Calu3 (cell line): ENCODE data around the gene CYTH1. TPM values are rescaled to one million over a fixed set of nuclear protein-coding genes. Genes with fewer than 3 reads are reported as not detected.
A peak's percentile ranks its signal among the peaks of the same experiment; 100 is the strongest.

Source experiments
- BruUV-seq: library from RNA; stranded (reverse); fragments of 400-500 nt; replicated peaks from 2 replicates; lab custom pipeline; 2021; lab: Mats Ljungman, UMichigan
- CTCF ChIA-PET: fragments of 300-600 bp; sonication (Branson Sonifier 250); formaldehyde crosslinking; loops from one replicate; lab custom pipeline; 2022; ENCODE audit warnings: antibody characterized with exemption; lab: Charles Lee
- DNase-seq: peaks from one replicate; pipeline ENCODE4 v3.0.0; 2022
- H3K27ac Mint-ChIP-seq: one replicate; pipeline ENCODE4 v1.8.0; 2022; ENCODE audit warnings: mixed read lengths; ENCODE audit not compliant: unreplicated experiment
- H3K27me3 Mint-ChIP-seq: one replicate; pipeline ENCODE4 v1.8.0; 2022; ENCODE audit warnings: mixed read lengths; ENCODE audit not compliant: unreplicated experiment
- H3K36me3 Mint-ChIP-seq: one replicate; pipeline ENCODE4 v1.8.0; 2022; ENCODE audit warnings: mild to moderate bottlenecking, moderate library complexity, mixed read lengths; ENCODE audit not compliant: insufficient read depth, unreplicated experiment
- H3K4me1 Mint-ChIP-seq: one replicate; pipeline ENCODE4 v1.8.0; 2022; ENCODE audit warnings: mild to moderate bottlenecking, low read depth, mixed read lengths; ENCODE audit not compliant: unreplicated experiment
- H3K4me3 Mint-ChIP-seq: one replicate; pipeline ENCODE4 v1.8.0; 2022; ENCODE audit warnings: mild to moderate bottlenecking, low read depth, moderate library complexity, mixed read lengths; ENCODE audit not compliant: unreplicated experiment
- H3K9me3 Mint-ChIP-seq: one replicate; pipeline ENCODE4 v1.8.0; 2022; ENCODE audit warnings: low read depth, mixed read lengths; ENCODE audit not compliant: unreplicated experiment
- CTCF ChIP-seq: fragments of 200-600 bp; IDR thresholded peaks from one replicate; pipeline ENCODE4 v1.8.0; 2022; ENCODE audit warnings: antibody characterized with exemption; ENCODE audit not compliant: unreplicated experiment
- intact Hi-C: fragments of 100-400 bp; cut with micrococcal nuclease; formaldehyde crosslinking; loops from one replicate; pipeline ENCODE4 v1.10.0; 2022; ENCODE audit not compliant: unreplicated experiment
- total RNA-seq: library from RNA; stranded (reverse); gene quantifications from 2 replicates; pipeline ENCODE4 v1.2.3, GENCODE V29; 2022

Gene CYTH1
- total RNA-seq, 1 experiment from 2014 or later: 40.5 TPM

GRCh38 chr17:78708510-78708973 is 73.5 kb downstream of the CYTH1 start:
- Mint-ChIP-seq H3K4me1 (peaks cover 6% of the 10 kb centered on the region), H3K4me3 (no peak overlapping the region), H3K27me3 (no peaks in the 10 kb centered on the region), H3K27ac (no peak overlapping the region), H3K9me3 (no peaks in the 10 kb centered on the region), H3K36me3 (peaks cover 5% of the 10 kb centered on the region)
- TF ChIP-seq CTCF: peak; percentile 77
- BruUV-seq: no TSS peak
- DNase-seq: peak; percentile 76
- CTCF ChIA-PET: interaction anchor here (0.6 to 2.5 kb wide), 8 partner anchors 28 to 348 kb away, joined by 3 to 14 read pairs (median 3); no protein-coding TSS in a partner anchor
- intact Hi-C loops: loop anchor here (2.0 kb wide), 1 partner anchor 212 kb away; no protein-coding TSS in a partner anchor

GRCh38 chr17:78707923-78708322 is 74.2 kb downstream of the CYTH1 start:
- no peaks in the 10 kb centered on the region for H3K27me3 Mint-ChIP-seq
- CTCF ChIA-PET: interaction anchor here (0.6 to 2.5 kb wide), 9 partner anchors 29 to 347 kb away, joined by 3 to 14 read pairs (median 3); no protein-coding TSS in a partner anchor

GRCh38 chr17:78707016-78707415 is 75.1 kb downstream of the CYTH1 start:
- DNase-seq: no peak
- H3K27ac Mint-ChIP-seq: no peak overlapping the region
- no TSS peak for BruUV-seq

More at GRCh38 chr17:78707923-78708322, 74.2 kb downstream of the CYTH1 start:
- no peak overlapping the region for H3K27ac Mint-ChIP-seq
- no peak for TF ChIP-seq CTCF
- no TSS peak for BruUV-seq
- intact Hi-C loops: loop anchor here (2.0 kb wide), 1 partner anchor 211 kb away; no protein-coding TSS in a partner anchor
- no peak overlapping the region for H3K4me3 Mint-ChIP-seq
- DNase-seq: no peak
- peaks cover 6% of the 10 kb centered on the region for H3K4me1 Mint-ChIP-seq
- H3K36me3 Mint-ChIP-seq: peaks cover 5% of the 10 kb centered on the region
- H3K9me3 Mint-ChIP-seq: no peaks in the 10 kb centered on the region

GRCh38 chr17:78706271-78706915 is 75.7 kb downstream of the CYTH1 start:
- H3K9me3 Mint-ChIP-seq: no peaks in the 10 kb centered on the region
- DNase-seq: peak; percentile 44
- H3K4me1 Mint-ChIP-seq: peaks cover 6% of the 10 kb centered on the region
- no peak overlapping the region for H3K4me3 Mint-ChIP-seq
- H3K36me3 Mint-ChIP-seq: peaks cover 10% of the 10 kb centered on the region
- BruUV-seq: TSS peak; percentile 13
- intact Hi-C loops: no loop called here
- TF ChIP-seq CTCF: no peak
- H3K27me3 Mint-ChIP-seq: no peaks in the 10 kb centered on the region
- no peak overlapping the region for H3K27ac Mint-ChIP-seq
- CTCF ChIA-PET: interaction anchor here (0.8 to 2.5 kb wide), 3 partner anchors 30 to 209 kb away, joined by 3 to 14 read pairs (median 6); no protein-coding TSS in a partner anchor

More at GRCh38 chr17:78707016-78707415, 75.1 kb downstream of the CYTH1 start:
- TF ChIP-seq CTCF: no peak
- intact Hi-C loops: no loop called here
- CTCF ChIA-PET: interaction anchor here (0.6 to 2.5 kb wide), 6 partner anchors 30 to 210 kb away, joined by 3 to 14 read pairs (median 5); no protein-coding TSS in a partner anchor
- Mint-ChIP-seq H3K4me1 (peaks cover 6% of the 10 kb centered on the region), H3K36me3 (peaks cover 5% of the 10 kb centered on the region), H3K4me3 (no peak overlapping the region), H3K9me3 (no peaks in the 10 kb centered on the region), H3K27me3 (no peaks in the 10 kb centered on the region)
